Lung (tissue), 12 donors: ENCODE results near the gene COL4A4. TPM values are rescaled to one million over a fixed set of nuclear protein-coding genes. Genes with fewer than 3 reads are reported as not detected.
A peak's percentile ranks its signal among the peaks of the same experiment; 100 is the strongest.

Experiments used
- ATAC-seq: fragments of 200-7000 bp; cut with Tn5 transposase; one replicate; pipeline ENCODE4 v1.9.1; 2020; ENCODE audit warnings: moderate number of reproducible peaks; ENCODE audit not compliant: insufficient read depth, low FRiP score
- DNase-seq, 3 donors: peaks; one replicate each; pipeline ENCODE4 v3.0.0-alpha.2; 2013 to 2017
- H3K27ac ChIP-seq, 2 donors: one replicate each; pipeline ENCODE4 v1.5.1; 2013; ENCODE audit warnings: mild to moderate bottlenecking in 2 of 2, moderate library complexity in 2 of 2, control low read depth in 1 of 2, inconsistent platforms in 1 of 2, low read depth in 1 of 2, low read length in 1 of 2
- H3K27me3 ChIP-seq, 3 donors: one replicate each; pipeline ENCODE4 v1.5.1; 2013; ENCODE audit warnings: low read length in 2 of 3; ENCODE audit not compliant: control insufficient read depth in 3 of 3, insufficient read depth in 3 of 3
- H3K36me3 ChIP-seq, 4 donors: one replicate each; pipeline ENCODE4 v1.5.1; 2013; ENCODE audit warnings: low read length in 4 of 4, mild to moderate bottlenecking in 1 of 4, moderate library complexity in 1 of 4; ENCODE audit not compliant: control insufficient read depth in 4 of 4, insufficient read depth in 4 of 4
- H3K4me1 ChIP-seq, 5 donors: one replicate each; pipeline ENCODE4 v1.5.1; 2013; ENCODE audit warnings: low read length in 5 of 5, mild to moderate bottlenecking in 2 of 5, moderate library complexity in 1 of 5; ENCODE audit not compliant: control insufficient read depth in 5 of 5, insufficient read depth in 5 of 5
- H3K4me3 ChIP-seq: one replicate; pipeline ENCODE4 v1.5.1; 2013; ENCODE audit warnings: mild to moderate bottlenecking, control low read depth, moderate library complexity
- H3K9ac ChIP-seq, 2 donors: one replicate each; pipeline ENCODE4 v1.5.1; 2013; ENCODE audit warnings: low read length in 2 of 2, control low read depth in 1 of 2; ENCODE audit not compliant: insufficient read depth in 1 of 2
- H3K9me3 ChIP-seq, 4 donors: one replicate each; pipeline ENCODE4 v1.5.1; 2013; ENCODE audit warnings: low read length in 3 of 4, mild to moderate bottlenecking in 1 of 4, moderate library complexity in 1 of 4; ENCODE audit not compliant: control insufficient read depth in 4 of 4, insufficient read depth in 3 of 4
- WGBS, 2 donors: extraction: QIAGEN DNeasy Blood & Tissue Kit; methylation state at CpG; one replicate each; pipeline ENCODE4 v1.1.7; 2013; 5-methylcytosine and 5-hydroxymethylcytosine counted together
- polyA plus RNA-seq, 2 donors: library from polyadenylated mRNA; stranded (reverse); fragments of 200-250 nt; gene quantifications; one replicate each; pipeline ENCODE4 v1.2.1, GENCODE V29; 2013
- total RNA-seq, 2 donors: library from RNA; depleted of rRNA in 1 of 2; stranded (reverse); fragments of >200 nt in 1 of 2; gene quantifications; one replicate each; pipeline ENCODE4 v1.2.1, GENCODE V29; 2014 to 2021
- TF ChIP-seq, protein P1 (sequence below): IDR thresholded peaks from 2 replicates; pipeline ENCODE4 v1.5.1; 2012; ENCODE audit warnings: mild to moderate bottlenecking; ENCODE audit errors: control extremely low read depth, extremely low read depth
- donor health status: control.
- donor health status: control.
- donor health status: Bipolar disorder and iron deficiency.
- donor health status: healthy.
- donor health status: DM: yes; HTN: yes; CAD: no.

The COL4A4 gene
- total and polyA plus RNA-seq, 4 donors, result 2.7 to 20.1 (median 9.8) TPM

DNA sequence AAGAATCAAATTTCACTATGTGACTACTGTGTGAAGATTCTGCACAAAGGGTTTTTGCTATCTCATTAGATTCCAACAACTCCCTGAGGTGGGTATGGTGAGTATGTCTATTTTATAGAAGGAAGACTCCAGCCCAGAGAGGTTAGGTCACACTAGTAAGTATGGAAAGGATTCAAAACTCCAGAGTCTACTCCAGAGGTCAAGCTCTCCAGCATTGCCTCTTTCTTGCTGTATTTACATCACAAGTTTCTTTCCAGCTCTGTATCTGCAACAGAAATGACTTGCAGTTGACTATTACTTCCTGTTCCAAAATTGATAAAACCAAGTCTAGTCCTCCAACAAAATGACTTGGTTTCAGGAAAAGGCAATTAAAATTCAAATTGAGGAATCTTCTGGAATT, 2.1 kb downstream of the COL4A4 start:
- peaks cover 0 to 48% (median 32%) of the 10 kb centered on the region in 3 donors for H3K27me3 ChIP-seq
- DNase-seq, result no peak
- TF ChIP-seq, protein P1, sequence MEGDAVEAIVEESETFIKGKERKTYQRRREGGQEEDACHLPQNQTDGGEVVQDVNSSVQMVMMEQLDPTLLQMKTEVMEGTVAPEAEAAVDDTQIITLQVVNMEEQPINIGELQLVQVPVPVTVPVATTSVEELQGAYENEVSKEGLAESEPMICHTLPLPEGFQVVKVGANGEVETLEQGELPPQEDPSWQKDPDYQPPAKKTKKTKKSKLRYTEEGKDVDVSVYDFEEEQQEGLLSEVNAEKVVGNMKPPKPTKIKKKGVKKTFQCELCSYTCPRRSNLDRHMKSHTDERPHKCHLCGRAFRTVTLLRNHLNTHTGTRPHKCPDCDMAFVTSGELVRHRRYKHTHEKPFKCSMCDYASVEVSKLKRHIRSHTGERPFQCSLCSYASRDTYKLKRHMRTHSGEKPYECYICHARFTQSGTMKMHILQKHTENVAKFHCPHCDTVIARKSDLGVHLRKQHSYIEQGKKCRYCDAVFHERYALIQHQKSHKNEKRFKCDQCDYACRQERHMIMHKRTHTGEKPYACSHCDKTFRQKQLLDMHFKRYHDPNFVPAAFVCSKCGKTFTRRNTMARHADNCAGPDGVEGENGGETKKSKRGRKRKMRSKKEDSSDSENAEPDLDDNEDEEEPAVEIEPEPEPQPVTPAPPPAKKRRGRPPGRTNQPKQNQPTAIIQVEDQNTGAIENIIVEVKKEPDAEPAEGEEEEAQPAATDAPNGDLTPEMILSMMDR, result no peak
- no peaks in the 10 kb centered on the region for H3K36me3 ChIP-seq
- H3K9me3 ChIP-seq, result no peaks in the 10 kb centered on the region
- ATAC-seq, result no peak
- no peak overlapping the region for H3K4me3 ChIP-seq
- peaks cover 0 to 9% (median 0%) of the 10 kb centered on the region in 5 donors for H3K4me1 ChIP-seq
- no peak overlapping the region for H3K9ac ChIP-seq
- no peak overlapping the region for H3K27ac ChIP-seq

DNA sequence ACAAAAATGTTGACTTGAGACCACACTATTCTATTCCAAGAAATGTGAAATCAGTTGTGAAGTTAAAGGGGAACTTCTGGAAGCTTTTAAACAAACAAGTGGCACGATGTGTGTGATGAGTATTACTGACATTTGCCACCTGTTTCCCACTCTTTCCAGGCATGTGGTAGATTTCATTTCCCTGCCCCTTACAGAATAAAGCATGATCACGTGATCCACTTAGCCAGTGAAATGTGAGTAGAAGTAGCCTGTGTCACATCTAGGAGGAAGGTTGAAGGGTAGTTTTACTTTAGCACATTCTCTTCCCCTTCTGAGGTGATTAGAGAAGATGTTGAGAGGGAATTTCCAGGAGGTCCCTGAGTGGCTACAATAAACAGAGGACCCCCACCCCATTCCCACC, 3.8 kb downstream of the COL4A4 start:
- peaks cover 0 to 9% (median 0%) of the 10 kb centered on the region in 5 donors for H3K4me1 ChIP-seq
- no peaks in the 10 kb centered on the region for H3K9me3 ChIP-seq
- peaks cover 0 to 32% (median 24%) of the 10 kb centered on the region in 3 donors for H3K27me3 ChIP-seq
- WGBS, 2 donors, result 54 to 70% methylated on average over 2 of the region's 2 CpGs
- ATAC-seq (no peak), DNase-seq (peak in 1 of 3 donors; percentile 4)
- TF ChIP-seq, protein P1, result no peak
- H3K27ac ChIP-seq, result no peak overlapping the region
- no peak overlapping the region for H3K4me3 ChIP-seq
- H3K36me3 ChIP-seq, result no peaks in the 10 kb centered on the region
- H3K9ac ChIP-seq, result no peak overlapping the region

DNA sequence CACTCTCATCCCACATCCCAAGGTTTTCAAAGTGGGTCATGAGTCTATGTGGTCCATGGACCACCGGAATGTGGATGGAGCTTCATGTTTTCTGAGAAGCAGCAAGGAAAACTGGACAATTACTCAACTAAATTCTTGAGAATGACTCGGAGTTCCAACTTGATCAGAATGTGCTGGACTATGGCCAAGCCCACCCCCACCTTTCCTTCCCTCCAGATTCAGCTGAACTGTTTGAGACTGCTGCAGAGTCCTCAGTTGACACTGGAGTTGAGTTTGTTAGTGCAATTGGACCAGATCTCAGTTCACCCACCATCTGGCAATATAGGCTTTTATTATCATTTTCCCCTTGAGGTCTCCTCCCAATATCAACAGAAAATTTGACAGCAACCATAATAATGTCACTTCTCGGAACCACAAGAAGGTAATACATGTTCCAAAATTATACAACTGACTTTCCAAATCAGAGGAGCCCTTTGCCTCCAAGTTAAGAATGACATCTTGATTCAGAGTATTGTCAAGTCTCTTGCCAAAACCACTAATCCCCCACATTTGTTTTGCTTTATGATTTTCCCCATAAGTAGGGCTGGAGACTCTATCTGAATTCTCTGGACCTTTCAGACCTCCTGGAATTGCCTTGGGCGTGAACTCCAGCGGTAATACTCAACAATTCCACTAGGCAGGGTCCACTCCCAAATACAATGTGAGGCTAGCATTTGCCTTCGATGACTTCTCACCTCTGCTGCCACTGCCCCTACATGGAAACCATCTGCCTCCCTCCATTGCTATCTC, 8.8 kb downstream of the COL4A4 start:
- 77 to 84% methylated on average over 6 of the region's 6 CpGs for WGBS, 2 donors
- no peak overlapping the region for H3K27ac ChIP-seq

More for the DNA sequence above, 8.8 kb downstream of the COL4A4 start:
- Histone ChIP-seq H3K9ac (no peak overlapping the region), H3K27me3 (peaks cover 0 to 1% (median 0%) of the 10 kb centered on the region in 3 donors), H3K4me1 (peaks cover 0 to 2% (median 0%) of the 10 kb centered on the region in 5 donors), H3K36me3 (no peaks in the 10 kb centered on the region), H3K4me3 (no peak overlapping the region), H3K9me3 (peaks cover 0 to 2% (median 0%) of the 10 kb centered on the region in 4 donors)
- ATAC-seq, result no peak
- DNase-seq, result no peak
- TF ChIP-seq, protein P1, result no peak
